Mucosa of rectum (tissue), 2 donors: ENCODE data around the gene CAMTA1.

Experiments
- H3K27ac ChIP-seq, 2 donors: one replicate each; pipeline ENCODE4 v1.7.0; 2013; ENCODE audit warnings: inconsistent platforms in 2 of 2, low read depth in 2 of 2, low read length in 2 of 2
- H3K27me3 ChIP-seq, 2 donors: one replicate each; pipeline ENCODE4 v1.7.0; 2013; ENCODE audit warnings: low read length in 2 of 2; ENCODE audit not compliant: control insufficient read depth in 2 of 2, insufficient read depth in 2 of 2
- H3K36me3 ChIP-seq, 2 donors: one replicate each; pipeline ENCODE4 v1.7.0; 2013; ENCODE audit warnings: low read length in 2 of 2; ENCODE audit not compliant: control insufficient read depth in 2 of 2, insufficient read depth in 2 of 2
- H3K4me1 ChIP-seq, 2 donors: one replicate each; pipeline ENCODE4 v1.7.0; 2013; ENCODE audit warnings: low read length in 2 of 2, mild to moderate bottlenecking in 1 of 2; ENCODE audit not compliant: control insufficient read depth in 2 of 2, insufficient read depth in 2 of 2
- H3K4me3 ChIP-seq, 2 donors: one replicate each; pipeline ENCODE4 v1.7.0; 2013; ENCODE audit warnings: low read length in 2 of 2
- H3K9ac ChIP-seq, 2 donors: one replicate each; pipeline ENCODE4 v1.7.0; 2013; ENCODE audit warnings: low read length in 2 of 2, low read depth in 1 of 2, mild to moderate bottlenecking in 1 of 2
- H3K9me3 ChIP-seq, 2 donors: one replicate each; pipeline ENCODE4 v1.7.0; 2013; ENCODE audit warnings: low read length in 2 of 2; ENCODE audit not compliant: control insufficient read depth in 2 of 2
- donor health status: healthy.
- donor health status: Normal muscosa, but diverticular disease.

CAMTA1 gene

DNA sequence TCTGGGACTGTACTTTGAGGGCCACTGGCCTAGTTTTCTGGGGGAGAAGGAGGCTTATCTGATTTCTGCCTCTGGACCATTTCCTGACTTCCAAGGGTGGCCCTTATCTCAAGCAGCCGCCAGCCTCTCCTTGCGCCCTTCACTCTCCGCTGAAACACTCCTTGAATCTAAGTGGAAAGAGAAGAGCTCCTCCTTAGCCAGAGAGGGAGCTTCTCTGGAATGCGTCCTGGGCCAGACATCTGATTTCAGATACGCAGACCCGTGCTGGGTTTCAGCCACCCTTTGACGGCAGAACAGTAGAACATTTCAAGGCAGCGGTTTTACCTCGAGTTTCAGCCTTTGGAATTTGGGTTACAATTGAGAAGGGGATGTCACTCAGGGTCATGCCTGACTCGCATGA, 308.0 kb downstream of the CAMTA1 start:
- no peaks in the 10 kb centered on the region for H3K9me3 ChIP-seq
- H3K4me3 ChIP-seq: no peak overlapping the region
- no peaks in the 10 kb centered on the region for H3K4me1 ChIP-seq
- H3K36me3 ChIP-seq: no peaks in the 10 kb centered on the region
- no peak overlapping the region for H3K27ac ChIP-seq
- H3K27me3 ChIP-seq: peaks cover 0 to 2% of the 10 kb centered on the region in 2 donors
- no peak overlapping the region for H3K9ac ChIP-seq

DNA sequence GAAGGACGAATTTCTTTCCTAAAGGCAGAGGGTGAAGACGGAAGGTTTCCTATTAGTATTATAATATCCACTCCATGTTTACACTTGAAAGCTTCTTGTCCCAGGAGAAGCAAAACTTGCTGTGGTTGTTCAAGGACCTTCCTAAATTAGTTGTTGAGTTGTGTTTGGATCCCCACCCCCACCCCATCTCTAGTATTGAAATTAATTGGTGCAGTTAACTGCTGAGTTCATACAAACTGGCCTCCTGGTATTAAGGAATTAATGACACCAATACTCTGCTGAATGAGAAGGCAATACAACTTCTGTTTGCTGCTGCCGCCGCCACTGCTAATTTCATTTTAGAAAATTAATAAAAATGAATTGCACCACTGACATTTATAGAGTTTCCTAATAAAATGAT, 308.8 kb downstream of the CAMTA1 start:
- Histone ChIP-seq H3K27me3 (peaks cover 0 to 2% of the 10 kb centered on the region in 2 donors), H3K9ac (no peak overlapping the region), H3K4me3 (no peak overlapping the region), H3K36me3 (no peaks in the 10 kb centered on the region), H3K27ac (no peak overlapping the region), H3K4me1 (no peaks in the 10 kb centered on the region), H3K9me3 (no peaks in the 10 kb centered on the region)

DNA sequence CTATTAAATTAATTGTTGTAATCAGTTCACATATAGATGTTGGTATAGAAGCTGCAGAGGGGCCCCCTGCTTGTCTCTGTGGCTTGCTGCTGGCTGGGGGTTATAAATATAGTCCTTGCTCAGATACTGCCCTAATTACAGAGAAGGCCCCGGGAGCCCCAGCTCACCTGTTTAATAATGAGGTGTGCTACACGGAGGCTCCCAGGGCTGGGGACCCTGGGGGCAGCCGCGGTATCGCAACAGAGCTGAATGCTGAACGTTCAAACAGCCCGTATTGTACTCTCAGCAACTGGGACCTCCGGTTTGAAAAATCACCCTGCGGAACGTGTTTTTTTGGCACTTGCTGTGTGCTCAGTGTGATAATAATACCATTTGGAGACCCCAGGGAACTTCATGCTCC, 309.3 kb downstream of the CAMTA1 start:
- Histone ChIP-seq H3K27ac (no peak overlapping the region), H3K9ac (no peak overlapping the region), H3K4me1 (no peaks in the 10 kb centered on the region), H3K36me3 (no peaks in the 10 kb centered on the region), H3K9me3 (no peaks in the 10 kb centered on the region), H3K27me3 (peaks cover 0 to 2% of the 10 kb centered on the region in 2 donors), H3K4me3 (no peak overlapping the region)

DNA sequence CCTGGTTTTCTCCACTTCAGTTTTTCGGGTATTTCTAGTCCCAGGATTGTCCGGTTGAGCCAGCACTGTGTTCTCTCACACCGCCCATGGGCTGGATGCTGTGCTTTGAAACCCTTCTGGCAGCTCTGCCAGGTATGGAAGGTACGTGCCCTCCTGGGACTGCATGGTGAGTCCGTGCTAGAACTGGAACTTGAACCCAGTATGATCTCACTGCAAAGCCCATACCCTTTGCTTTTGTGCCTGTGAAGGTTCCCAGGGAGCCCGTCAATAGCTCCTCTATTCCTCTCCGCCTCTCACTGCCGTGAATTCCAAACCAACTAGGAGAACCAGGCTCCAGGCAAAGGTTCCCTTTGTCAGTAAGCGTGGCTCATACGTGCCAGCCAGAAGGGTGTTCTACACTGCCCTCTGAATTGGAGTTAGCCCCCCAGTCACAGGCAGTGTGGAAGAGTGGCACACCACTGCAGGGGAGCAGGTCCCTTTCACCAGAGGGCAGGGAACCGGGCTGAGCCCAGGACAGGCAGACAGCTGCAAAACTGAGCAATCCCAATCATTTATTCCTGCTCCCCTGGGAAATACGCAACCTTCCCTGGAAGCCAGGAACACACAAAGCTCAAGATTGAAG, 310.2 kb downstream of the CAMTA1 start:
- H3K4me1 ChIP-seq: no peaks in the 10 kb centered on the region
- no peaks in the 10 kb centered on the region for H3K9me3 ChIP-seq
- H3K27me3 ChIP-seq: no peaks in the 10 kb centered on the region
- H3K36me3 ChIP-seq: no peaks in the 10 kb centered on the region
- H3K27ac ChIP-seq: no peak overlapping the region
- H3K9ac ChIP-seq: no peak overlapping the region
- H3K4me3 ChIP-seq: no peak overlapping the region

DNA sequence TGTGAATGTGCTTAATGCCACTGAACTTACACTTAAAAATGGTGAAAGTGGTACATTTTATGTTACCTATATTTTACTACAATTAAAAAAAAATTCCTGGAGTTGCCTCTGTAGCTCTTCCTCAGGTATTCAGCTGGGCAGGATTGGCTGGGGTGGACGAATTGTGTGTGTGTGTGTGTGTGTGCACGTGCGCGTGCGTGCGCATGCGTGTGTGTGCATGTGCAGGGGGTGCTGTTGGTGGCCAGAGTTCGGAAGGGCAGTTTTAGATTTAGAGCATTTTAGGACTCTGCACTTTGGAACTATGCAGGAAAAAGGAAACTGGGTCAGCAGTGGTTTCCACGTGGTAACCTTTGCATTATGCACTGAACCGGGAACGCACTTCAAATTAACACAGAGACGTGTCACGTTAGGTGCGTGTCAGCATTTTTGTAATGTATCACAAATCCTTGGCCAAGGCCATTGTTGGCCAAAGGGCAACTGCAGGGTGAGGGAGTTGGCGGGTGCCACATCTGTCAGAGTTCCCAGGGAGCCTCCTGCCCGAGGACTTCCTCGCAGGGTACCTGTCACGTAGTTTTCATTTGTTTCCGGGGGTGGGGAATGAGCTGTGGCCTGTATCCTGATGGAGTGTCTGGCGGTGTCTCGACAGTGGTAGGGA, 312.8 kb downstream of the CAMTA1 start:
- Histone ChIP-seq H3K27ac (no peak overlapping the region), H3K9me3 (no peaks in the 10 kb centered on the region), H3K4me1 (no peaks in the 10 kb centered on the region), H3K36me3 (no peaks in the 10 kb centered on the region), H3K9ac (no peak overlapping the region), H3K4me3 (no peak overlapping the region), H3K27me3 (no peaks in the 10 kb centered on the region)

DNA sequence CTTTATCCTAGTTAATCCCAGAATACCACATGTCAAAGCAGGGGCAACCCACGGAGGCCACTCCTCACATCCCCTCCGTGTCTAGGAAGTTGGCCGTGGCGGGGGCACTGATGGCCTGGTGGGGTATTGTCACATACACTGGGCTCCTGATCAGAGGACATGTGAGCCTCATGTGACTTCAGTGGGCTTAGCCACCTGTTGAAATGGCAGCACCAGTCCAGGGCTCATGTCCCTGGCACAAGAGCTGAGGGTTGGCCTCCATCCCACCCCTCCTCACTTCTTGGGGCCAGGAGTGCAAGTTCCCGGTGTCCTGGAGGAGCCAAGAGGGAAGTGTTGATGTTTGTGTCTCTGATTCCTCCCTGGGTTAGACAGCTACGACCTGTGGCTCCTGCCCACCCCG, 313.4 kb downstream of the CAMTA1 start:
- Histone ChIP-seq H3K36me3 (no peaks in the 10 kb centered on the region), H3K27me3 (no peaks in the 10 kb centered on the region), H3K27ac (no peak overlapping the region), H3K4me1 (no peaks in the 10 kb centered on the region), H3K9me3 (no peaks in the 10 kb centered on the region), H3K9ac (no peak overlapping the region), H3K4me3 (no peak overlapping the region)

DNA sequence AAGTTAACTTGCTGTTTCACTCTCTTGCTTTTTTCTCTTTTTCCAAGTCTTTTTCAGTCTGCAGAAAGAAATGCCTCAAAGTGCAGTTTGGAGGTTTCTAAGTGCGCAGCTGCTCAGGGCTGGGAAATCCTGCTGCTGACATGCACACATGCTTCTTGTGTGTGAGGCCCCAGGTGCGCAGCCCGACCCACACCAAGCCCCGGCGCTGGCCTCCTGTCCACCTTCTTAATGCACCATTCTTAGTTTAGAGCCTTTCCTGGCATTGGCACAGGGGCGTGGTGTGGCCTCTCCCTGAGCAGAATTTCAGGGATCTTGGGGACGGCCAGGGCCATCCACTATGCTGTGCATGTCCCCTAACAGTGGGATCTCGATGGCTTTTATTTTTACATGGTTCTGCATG, 315.2 kb downstream of the CAMTA1 start:
- H3K9ac ChIP-seq: no peak overlapping the region
- no peaks in the 10 kb centered on the region for H3K4me1 ChIP-seq
- H3K9me3 ChIP-seq: no peaks in the 10 kb centered on the region
- no peak overlapping the region for H3K4me3 ChIP-seq
- no peaks in the 10 kb centered on the region for H3K36me3 ChIP-seq
- H3K27me3 ChIP-seq: no peaks in the 10 kb centered on the region
- no peak overlapping the region for H3K27ac ChIP-seq

DNA sequence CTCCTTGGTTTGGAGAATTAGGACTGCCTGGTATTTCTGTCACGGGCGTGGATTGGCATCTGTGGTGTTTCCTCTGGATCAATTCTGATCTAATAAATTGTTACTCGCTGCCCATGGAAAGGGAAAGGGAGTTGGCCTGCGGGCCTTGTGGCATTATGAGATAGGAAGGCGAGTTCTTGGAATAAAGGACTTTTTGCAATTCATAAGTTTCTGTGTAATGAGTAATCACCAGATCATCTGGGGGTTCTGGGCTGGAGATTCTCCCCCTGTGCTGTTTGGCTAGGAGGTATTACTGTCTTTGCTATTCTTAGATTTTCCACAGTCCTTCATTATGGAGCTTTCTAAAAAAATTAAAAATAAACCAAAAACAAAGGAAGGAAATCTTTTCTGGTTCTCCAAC, 315.9 kb downstream of the CAMTA1 start:
- Histone ChIP-seq H3K4me3 (no peak overlapping the region), H3K36me3 (no peaks in the 10 kb centered on the region), H3K4me1 (no peaks in the 10 kb centered on the region), H3K27me3 (no peaks in the 10 kb centered on the region), H3K27ac (no peak overlapping the region), H3K9me3 (no peaks in the 10 kb centered on the region), H3K9ac (no peak overlapping the region)

DNA sequence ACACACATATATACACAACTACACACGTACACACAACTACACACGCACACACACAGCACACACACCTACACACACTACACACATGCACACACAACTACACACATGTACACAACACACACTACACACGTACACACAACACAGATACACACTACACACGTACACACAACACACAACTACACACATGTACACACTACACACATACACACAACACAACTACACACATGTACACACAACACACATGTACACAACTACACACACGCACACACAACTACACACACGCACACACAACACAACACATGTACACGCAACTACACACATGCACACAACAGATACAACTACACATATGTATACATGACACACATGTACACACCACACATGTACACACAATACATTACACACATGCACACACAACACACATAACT, 318.1 kb downstream of the CAMTA1 start:
- Histone ChIP-seq H3K4me3 (no peak overlapping the region), H3K9me3 (no peaks in the 10 kb centered on the region), H3K36me3 (no peaks in the 10 kb centered on the region), H3K27me3 (no peaks in the 10 kb centered on the region), H3K27ac (no peak overlapping the region), H3K4me1 (no peaks in the 10 kb centered on the region), H3K9ac (no peak overlapping the region)

DNA sequence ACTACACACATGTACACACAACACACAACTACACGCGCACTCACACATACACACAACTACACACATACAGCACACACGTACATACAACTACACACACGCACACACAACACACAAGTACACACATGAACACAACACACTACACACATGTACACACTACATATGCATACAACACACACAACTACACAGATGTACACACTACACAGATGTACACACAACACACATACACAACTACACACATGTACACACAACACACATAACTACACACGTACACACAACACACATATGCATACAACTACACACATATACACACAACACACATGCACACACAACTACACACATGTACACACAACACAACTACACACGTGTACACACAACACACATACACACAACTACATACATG, 318.6 kb downstream of the CAMTA1 start:
- H3K27ac ChIP-seq: no peak overlapping the region
- H3K9ac ChIP-seq: no peak overlapping the region
- H3K36me3 ChIP-seq: no peaks in the 10 kb centered on the region
- H3K27me3 ChIP-seq: no peaks in the 10 kb centered on the region
- H3K9me3 ChIP-seq: no peaks in the 10 kb centered on the region
- no peaks in the 10 kb centered on the region for H3K4me1 ChIP-seq
- H3K4me3 ChIP-seq: no peak overlapping the region
